NCI-H2029 treated with DMSO at 0.1 percent for 48 hours (cell line): ENCODE data around the gene CAV2.
"Not testable (repeated sequence)": the region's sequence is repeated elsewhere in the genome, so short reads cannot be mapped to it uniquely, and the experiment has no call there.

Experiments
- DNase-seq: peaks from one replicate; lab custom pipeline; 2025; lab: John Stamatoyannopoulos, UW

The CAV2 gene, protein sequence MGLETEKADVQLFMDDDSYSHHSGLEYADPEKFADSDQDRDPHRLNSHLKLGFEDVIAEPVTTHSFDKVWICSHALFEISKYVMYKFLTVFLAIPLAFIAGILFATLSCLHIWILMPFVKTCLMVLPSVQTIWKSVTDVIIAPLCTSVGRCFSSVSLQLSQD

DNA sequence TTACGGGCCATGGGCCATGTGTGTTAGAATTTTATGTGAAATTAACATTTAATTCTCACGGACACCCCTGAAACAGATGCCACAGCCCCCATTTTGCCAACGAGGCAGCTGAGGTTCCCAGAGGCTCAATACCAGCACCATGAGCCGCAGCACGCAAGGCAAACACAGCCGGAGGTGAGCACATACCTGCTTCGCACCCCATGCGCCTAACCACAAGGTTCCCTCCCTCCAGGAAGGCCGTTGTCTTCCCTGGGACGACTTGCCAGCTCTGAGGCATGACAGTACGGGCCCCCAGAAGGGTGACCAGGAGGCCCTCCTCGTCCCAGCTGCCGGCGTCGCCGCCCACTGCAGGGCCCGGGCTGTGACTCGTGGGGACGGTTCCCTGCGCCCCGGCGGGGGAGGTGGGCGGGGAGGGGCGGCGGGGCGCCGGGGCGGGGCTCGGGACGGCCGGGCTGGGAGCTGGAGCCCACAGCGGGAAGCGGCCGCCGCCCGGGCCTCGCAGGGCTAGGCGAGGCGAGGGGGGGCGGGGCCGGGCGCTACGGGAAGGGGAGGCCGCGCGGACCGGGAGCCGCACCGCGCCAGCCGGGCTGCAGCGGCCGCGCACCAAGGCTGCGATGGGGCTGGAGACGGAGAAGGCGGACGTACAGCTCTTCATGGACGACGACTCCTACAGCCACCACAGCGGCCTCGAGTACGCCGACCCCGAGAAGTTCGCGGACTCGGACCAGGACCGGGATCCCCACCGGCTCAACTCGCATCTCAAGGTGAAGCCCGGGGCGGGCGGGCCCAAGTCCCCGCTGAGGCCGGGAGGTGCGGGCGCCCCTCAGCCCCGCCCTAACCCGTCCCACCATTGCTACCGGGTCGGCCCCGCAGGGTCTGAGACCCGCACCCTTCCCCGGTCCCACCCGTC is at the start of gene CAV2:
TSS of gene CAV2 (plus strand) at position 571 of the 910 bp plus-strand sequence. CDS start at position 615, 44 bp downstream.
- no peak for DNase-seq

- no peak for DNase-seq
These were observed 49.6 kb upstream of the CAV2 start for GRCh38 chr7:116449950-116450349.

DNA sequence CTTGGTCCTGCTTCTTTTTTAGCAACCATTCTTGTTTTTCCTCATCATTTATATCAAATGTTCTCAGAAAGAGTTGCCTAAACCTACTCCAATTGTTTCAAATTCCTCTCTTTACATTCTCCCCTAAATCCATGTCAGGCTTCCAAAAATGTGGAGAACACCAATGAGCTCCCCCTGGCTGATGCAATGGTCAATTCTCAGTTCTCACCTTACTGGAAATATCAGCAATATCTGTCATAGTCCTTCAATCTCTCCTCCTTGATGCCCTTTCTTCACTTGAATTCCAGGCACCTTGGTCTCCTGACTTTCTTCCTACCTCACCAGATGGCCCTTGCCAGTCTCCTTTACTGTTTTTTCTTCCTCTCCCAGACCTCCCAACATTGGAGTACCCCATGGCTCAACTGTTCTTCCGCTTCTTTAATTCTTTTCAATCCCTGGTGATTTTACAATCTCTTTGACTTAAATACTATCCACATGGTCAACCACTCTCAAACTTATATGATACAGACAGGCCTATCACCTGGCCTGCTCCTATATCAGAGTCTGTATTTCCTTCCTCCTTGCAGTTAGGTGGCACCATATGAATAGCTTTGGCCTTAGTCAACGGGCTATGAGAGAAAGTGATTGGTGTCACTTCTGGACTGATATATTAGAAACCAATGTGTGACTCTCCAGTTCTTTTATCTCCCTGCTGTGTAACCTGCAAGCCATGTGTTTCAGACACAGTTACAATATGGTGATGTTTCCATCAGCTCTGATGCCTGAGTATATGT is 47.4 kb upstream of the CAV2 start:
- DNase-seq, result no peak

GRCh38 chr7:116454377-116454776 is 45.2 kb upstream of the CAV2 start:
- no peak for DNase-seq

- no peak for DNase-seq
These were observed 44.5 kb upstream of the CAV2 start for GRCh38 chr7:116455009-116455408.

DNA sequence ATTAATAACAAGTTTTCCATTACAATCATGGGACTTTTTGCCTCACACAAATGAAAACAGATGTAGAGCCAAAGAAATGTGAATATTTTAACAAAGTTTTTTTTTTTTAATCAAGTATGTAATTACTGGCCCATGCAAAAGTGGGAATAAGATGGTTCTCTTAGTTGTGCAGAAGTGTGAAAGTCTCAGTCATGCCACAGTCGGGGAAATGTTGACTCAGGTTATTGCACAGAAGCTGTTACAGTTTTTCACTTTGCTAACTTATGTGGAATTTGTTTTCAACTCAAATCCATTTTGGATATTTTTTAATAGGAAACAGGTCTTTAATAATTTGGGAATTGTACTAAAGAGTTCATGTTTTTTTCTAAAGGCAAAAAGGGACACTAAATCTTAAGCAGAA is 44.0 kb upstream of the CAV2 start:
- DNase-seq, result no peak

DNA sequence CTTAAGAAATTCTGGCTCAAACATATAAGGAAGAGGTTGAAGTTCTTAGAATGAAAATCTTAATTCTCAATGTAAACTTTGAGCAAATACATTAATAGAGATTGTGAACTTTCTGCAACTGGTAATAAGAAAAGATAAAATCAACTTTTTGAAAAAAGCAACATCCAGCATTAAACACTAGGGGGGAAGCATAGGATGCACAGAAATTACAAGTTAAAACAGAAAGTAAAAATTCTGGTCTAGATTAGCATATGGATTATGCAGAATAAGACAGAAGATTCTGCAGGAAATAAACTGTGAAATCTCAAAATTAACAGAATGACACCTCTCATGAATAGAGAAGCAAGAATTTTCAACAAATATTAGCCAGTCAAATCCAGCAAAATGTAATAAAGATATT is 38.0 kb upstream of the CAV2 start:
- no peak for DNase-seq

- DNase-seq, result no peak
These were observed 35.6 kb upstream of the CAV2 start for GRCh38 chr7:116463956-116464355.

- DNase-seq, result no peak
These were observed 35.2 kb upstream of the CAV2 start for GRCh38 chr7:116464375-116464774.

DNA sequence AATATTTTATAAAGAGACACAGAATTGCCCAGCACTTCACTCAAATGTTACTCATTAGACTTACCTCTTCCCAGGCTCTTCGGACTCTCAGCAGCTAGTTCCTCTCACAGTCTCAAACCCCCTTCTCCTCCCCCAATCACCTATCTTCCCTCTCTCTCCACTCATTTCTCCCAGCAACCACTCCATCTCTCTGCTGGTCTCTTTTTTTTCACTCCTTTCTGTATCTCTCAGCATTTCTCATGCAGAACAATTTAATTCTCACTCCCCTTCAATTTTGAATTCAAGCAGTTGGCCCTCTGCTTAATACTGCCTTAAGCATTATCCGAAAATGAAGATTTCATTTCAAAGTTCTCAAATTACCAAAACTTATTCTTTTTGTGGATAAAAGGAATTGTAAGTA is 34.4 kb upstream of the CAV2 start:
- DNase-seq, result no peak

DNA sequence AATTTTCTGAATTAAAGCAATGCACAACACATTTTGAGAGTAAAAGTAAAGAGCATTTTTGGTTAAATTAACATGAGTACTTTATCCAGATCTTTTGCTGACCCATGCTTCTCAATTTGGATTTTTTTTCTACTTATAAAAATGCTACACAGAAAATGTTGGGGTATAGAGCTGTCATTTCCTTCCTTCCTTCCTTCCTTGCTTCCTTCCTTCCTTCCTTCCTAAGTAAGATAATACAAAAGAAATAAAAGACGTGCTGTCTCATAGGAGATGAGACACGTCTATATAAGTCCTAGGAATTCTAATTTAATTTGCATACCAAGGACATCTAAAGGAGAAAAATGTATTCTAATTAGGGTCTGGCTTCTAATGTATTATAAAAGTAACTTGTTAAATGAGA is 31.0 kb upstream of the CAV2 start:
- DNase-seq, result no peak

DNA sequence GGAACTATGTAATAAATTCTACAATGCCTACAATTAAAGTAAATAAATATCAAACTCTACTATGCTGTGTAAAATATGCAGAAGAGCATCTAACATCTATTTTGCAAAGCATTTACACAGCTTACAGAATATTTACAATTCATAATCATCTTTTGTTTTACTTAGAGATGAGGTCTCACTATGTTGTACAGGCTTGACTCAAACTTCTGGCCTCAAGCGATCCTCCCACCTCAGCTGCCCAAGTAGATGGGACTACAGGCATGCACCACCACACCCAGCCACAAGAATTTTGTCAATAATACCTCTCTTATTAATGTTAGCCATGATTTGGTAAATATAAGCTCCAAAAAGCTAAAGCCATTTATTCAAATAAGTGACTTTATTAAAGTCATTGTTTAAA is 21.9 kb upstream of the CAV2 start:
- DNase-seq, result no peak

DNA sequence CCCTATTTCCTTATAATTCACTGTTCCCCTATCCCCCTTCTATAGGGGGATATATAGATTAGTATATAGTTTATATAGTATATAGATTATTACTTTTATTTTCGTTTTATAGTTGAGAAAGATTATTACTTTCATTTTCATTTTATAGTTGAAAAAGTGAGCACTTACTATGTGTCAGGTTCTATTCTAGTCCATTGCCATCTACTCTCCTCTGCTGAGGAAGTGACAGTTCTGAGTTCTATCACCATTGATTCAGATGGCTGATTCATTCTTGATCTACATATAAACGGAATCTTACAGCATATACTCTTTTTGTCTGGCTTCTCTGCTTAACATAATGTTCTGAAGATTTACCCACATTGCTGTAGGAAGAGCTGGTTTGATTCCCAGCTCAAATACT is 20.7 kb upstream of the CAV2 start:
- no peak for DNase-seq

GRCh38 chr7:116483271-116483942 is 16.1 kb upstream of the CAV2 start:
- DNase-seq, result no peak

GRCh38 chr7:116484389-116484788 is 15.1 kb upstream of the CAV2 start:
- DNase-seq, result not testable (repeated sequence)

GRCh38 chr7:116487907-116488521 is 11.5 kb upstream of the CAV2 start:
- no peak for DNase-seq

DNA sequence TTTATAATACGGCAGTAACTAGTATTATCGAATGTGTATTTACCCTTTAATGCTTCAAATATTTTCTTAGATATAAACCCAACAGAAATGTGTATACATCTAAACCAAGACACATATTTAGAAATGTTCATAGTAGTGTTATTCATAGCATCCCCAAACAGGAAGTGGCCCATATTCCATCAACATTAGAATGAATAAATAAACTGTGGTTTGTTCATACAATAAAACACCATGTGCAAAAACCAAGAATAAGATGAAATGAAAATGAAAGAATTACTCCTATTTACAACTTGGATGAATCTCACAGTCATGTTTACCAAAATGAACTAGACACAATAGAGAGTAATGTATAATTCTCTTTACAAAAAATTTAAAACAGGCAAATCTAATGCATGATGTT is 9.2 kb upstream of the CAV2 start:
- DNase-seq, result no peak

GRCh38 chr7:116491887-116492653 is 7.5 kb upstream of the CAV2 start:
- no peak for DNase-seq

- no peak for DNase-seq
These were observed 6.9 kb upstream of the CAV2 start for GRCh38 chr7:116492654-116493109.

DNA sequence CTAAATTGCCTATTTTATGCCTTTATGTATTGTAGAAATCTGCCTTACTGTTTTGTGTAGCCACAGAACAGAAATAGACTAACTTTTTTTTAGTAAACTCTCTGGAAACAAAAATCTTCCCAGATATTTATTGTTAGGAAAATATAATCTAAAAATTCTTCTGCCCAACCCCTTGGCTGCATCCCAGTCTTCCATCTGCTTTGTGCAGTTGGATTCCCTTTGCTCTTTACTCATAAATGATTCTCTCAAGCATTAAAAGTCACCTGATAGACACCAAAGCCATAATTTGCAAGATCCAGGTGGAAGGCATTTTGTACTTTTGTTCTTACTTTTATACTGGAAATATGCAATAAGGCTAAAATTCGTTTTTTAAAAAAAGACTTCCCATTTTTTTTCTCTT is 6.1 kb upstream of the CAV2 start:
- DNase-seq, result no peak

- DNase-seq, result no peak
These were observed 5.1 kb upstream of the CAV2 start for GRCh38 chr7:116494472-116494871.
